HFF-Myc (cell line): ENCODE results near the gene EXOC6B.

ENCODE experiments used
- DNase-seq: peaks from one replicate; pipeline ENCODE4 v3.0.0-alpha.2; 2011; ENCODE audit warnings: low read depth; ENCODE audit errors: extremely low read depth
- H3K4me3 ChIP-seq: replicated peaks from 2 replicates; pipeline ENCODE4 v1.5.1; 2011; ENCODE audit warnings: low read depth, mild to moderate bottlenecking, control low read depth, low read length
- CTCF ChIP-seq: IDR thresholded peaks from 2 replicates; pipeline ENCODE4 v1.5.1; 2012; ENCODE audit warnings: mild to moderate bottlenecking, low read depth, low read length, control low read depth; ENCODE audit errors: missing control alignments

Gene EXOC6B

GRCh38 chr2:72524071-72524470 lies 301.8 kb downstream of the EXOC6B start:
- DNase-seq = no peak
- no peak overlapping the region for H3K4me3 ChIP-seq
- TF ChIP-seq CTCF = no peak

GRCh38 chr2:72515696-72516095 lies 310.1 kb downstream of the EXOC6B start:
- H3K4me3 ChIP-seq = no peak overlapping the region
- TF ChIP-seq CTCF = no peak
- no peak for DNase-seq

GRCh38 chr2:72513011-72513410 lies 312.8 kb downstream of the EXOC6B start:
- no peak for TF ChIP-seq CTCF
- DNase-seq = no peak
- H3K4me3 ChIP-seq = no peak overlapping the region

- DNase-seq = no peak
- no peak for TF ChIP-seq CTCF
- no peak overlapping the region for H3K4me3 ChIP-seq
Observed at GRCh38 chr2:72512376-72512775, 313.5 kb downstream of the EXOC6B start.

- no peak overlapping the region for H3K4me3 ChIP-seq
- no peak for TF ChIP-seq CTCF
- DNase-seq = no peak
Observed at GRCh38 chr2:72511906-72512305, 313.9 kb downstream of the EXOC6B start.

GRCh38 chr2:72497763-72498162 lies 328.1 kb downstream of the EXOC6B start:
- no peak for TF ChIP-seq CTCF
- no peak for DNase-seq
- H3K4me3 ChIP-seq = no peak overlapping the region

GRCh38 chr2:72496479-72496878 lies 329.4 kb downstream of the EXOC6B start:
- no peak for TF ChIP-seq CTCF
- no peak for DNase-seq
- no peak overlapping the region for H3K4me3 ChIP-seq
